ENCODE measurements around the gene ZFYVE28. TPM values are rescaled to one million over a fixed set of nuclear protein-coding genes. Genes with fewer than 3 reads are reported as not detected.

Gene ZFYVE28
- total and polyA plus RNA-seq, 2 of the 8 experiments (the other 6 are each of a cell fraction or from before 2014, with no cell fraction given), result 1.7 to 4.9 TPM

DNA sequence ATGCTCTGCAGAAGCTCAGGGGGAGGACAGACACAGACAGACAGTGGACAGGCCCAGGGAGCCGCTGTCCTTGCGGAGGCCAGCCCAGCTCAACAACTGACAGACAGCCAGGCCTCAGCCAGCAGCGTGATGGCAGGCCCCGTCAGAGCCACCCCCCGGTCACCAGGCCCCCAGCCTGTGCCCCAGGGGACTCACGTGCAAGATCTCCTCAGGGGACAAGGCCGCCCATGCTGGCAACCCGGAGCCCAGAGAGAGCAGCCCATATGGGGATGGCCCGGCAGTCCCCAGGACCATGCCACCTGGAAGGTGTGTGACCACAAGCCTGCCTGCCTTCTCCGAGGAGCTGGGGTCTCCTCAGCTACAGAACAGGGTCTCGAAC lies 128.5 kb downstream of the ZFYVE28 start (continued):
- no peak for TF ChIP-seq SIN3A (conservative IDR thresholded peaks at IDR 0.05 in 1 of 2, IDR thresholded peaks at IDR 0.05 in 1 of 2; ENCODE audit: low read depth in 1 of 2, low read length in 2 of 2)
- TF ChIP-seq PHF8 (conservative IDR thresholded peaks at IDR 0.05; ENCODE audit: low read depth, low read length), result no peak
- TF ChIP-seq GABPA (IDR thresholded peaks at IDR 0.05; ENCODE audit: borderline replicate concordance, insufficient read depth, low read length), result no peak
- no peak for TF ChIP-seq BACH1 (IDR thresholded peaks at IDR 0.05; ENCODE audit: low read length)

Measured in H1 (cell line).